ENCODE data around the gene FMO2. TPM values are rescaled to one million over a fixed set of nuclear protein-coding genes. Genes with fewer than 3 reads are reported as not detected.

The FMO2 gene
- total and polyA plus RNA-seq, 2 donors (not counting 1 experiment from before 2014, with no cell fraction given): 104 to 136 TPM

DNA sequence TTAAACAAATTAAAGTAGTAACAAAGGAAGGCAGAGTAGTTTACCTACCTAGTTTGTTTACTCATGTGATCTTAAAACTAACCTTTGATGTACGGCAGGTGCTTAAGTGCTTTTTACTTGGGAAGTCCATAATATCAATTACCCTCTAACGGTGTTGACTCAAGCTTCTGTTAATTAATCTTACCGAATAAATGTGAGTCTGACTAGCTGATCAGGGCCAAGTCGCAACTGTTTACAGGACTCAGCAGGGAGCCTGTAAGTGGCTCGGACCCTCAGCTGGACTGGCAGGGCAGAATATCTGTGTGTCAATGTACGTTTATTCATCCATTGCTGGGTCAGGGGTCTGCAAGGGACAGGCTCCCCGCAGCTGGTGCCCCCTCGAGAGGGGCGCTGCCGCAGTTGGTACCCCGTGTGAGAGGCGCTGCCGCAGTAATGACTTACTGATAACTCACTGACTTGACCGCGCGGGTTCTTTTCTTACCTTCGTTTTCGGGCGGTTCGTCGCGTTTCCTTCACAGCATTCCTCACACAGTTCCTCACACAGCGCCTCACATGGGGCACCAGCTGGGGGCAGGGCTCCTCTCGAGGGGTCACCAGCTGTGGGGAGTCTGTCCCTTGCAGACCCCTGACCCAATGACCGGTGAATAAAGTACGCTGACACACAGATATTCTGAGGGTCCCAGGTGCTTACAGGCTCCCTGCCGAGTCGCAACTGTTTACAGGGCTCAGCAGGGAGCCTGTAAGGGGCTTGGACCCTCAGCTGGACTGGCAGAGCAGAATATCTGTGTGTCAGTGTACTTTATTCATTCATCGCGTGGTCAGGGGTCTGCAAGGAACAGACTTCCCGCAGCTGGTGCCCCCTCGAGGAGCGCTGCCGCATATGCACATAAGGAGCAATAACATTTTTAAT is 66.2 kb downstream of the FMO2 start:
- peak overlapping the region; percentile 34 for H3K27ac ChIP-seq (ENCODE audit: insufficient read depth, low read length)
- no peaks in the 10 kb centered on the region for H4K20me1 ChIP-seq (ENCODE audit: control insufficient read depth, extremely low read depth, insufficient read depth, low read length)
- H3K9me3 ChIP-seq (ENCODE audit: control insufficient read depth, insufficient read depth, low read depth, low read length): no peaks in the 10 kb centered on the region
- DNase-seq (ENCODE audit: low read depth in 2 of 2): peak; percentile 51 to 59
- H3K36me3 ChIP-seq (ENCODE audit: control insufficient read depth, insufficient read depth, low read length): no peaks in the 10 kb centered on the region
- peak overlapping the region; percentile 93 for H2AFZ ChIP-seq (ENCODE audit: low read length)
- H3K9ac ChIP-seq (ENCODE audit: insufficient read depth, low read length): peak overlapping the region; percentile 44
- no peak for TF ChIP-seq EZH2 (IDR thresholded peaks at IDR 0.05; ENCODE audit: low read length, missing control alignments)
- TF ChIP-seq, protein P1, sequence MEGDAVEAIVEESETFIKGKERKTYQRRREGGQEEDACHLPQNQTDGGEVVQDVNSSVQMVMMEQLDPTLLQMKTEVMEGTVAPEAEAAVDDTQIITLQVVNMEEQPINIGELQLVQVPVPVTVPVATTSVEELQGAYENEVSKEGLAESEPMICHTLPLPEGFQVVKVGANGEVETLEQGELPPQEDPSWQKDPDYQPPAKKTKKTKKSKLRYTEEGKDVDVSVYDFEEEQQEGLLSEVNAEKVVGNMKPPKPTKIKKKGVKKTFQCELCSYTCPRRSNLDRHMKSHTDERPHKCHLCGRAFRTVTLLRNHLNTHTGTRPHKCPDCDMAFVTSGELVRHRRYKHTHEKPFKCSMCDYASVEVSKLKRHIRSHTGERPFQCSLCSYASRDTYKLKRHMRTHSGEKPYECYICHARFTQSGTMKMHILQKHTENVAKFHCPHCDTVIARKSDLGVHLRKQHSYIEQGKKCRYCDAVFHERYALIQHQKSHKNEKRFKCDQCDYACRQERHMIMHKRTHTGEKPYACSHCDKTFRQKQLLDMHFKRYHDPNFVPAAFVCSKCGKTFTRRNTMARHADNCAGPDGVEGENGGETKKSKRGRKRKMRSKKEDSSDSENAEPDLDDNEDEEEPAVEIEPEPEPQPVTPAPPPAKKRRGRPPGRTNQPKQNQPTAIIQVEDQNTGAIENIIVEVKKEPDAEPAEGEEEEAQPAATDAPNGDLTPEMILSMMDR (conservative IDR thresholded peaks at IDR 0.05 in 1 of 2, IDR thresholded peaks at IDR 0.05 in 1 of 2; ENCODE audit: low read depth in 1 of 2, low read length in 2 of 2): peak; percentile 78 to 82
- H3K27me3 ChIP-seq (ENCODE audit: control insufficient read depth, insufficient read depth, low read length): no peaks in the 10 kb centered on the region
- no peaks in the 10 kb centered on the region for H3K79me2 ChIP-seq (ENCODE audit: control insufficient read depth, insufficient read depth, low read length)
- peak overlapping the region; percentile 93 for H3K4me2 ChIP-seq (ENCODE audit: extremely low read depth, insufficient read depth, low read length)
- H3K4me1 ChIP-seq (ENCODE audit: control insufficient read depth, extremely low read depth, insufficient read depth, low read length): no peaks in the 10 kb centered on the region
- H3K4me3 ChIP-seq (replicated peaks in 1 of 4; ENCODE audit: control extremely low read depth in 1 of 4, insufficient read depth in 1 of 4, low read depth in 3 of 4, low read length in 4 of 4): peak overlapping the region; percentile 53 to 82 (median 66)

DNA sequence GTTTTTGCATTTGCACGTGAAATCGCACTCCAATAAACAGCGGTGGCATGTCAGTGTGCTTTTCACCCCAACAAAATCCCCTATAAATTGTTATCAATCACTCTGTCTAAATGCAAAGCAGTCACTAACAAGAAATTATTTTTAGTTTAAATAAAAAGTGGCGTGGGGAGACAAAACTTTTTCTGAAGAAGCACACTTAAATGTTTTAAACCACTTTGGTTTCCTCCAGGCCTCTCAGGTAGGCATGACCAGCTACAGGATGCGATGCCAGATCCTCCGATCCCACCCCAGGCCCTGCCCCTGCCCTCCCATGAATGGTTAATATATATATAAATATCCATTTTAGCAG is 66.8 kb downstream of the FMO2 start:
- Histone ChIP-seq H3K27ac (ENCODE audit: insufficient read depth, low read length) (no peak overlapping the region), H3K4me1 (ENCODE audit: control insufficient read depth, extremely low read depth, insufficient read depth, low read length) (no peaks in the 10 kb centered on the region), H3K36me3 (ENCODE audit: control insufficient read depth, insufficient read depth, low read length) (no peaks in the 10 kb centered on the region), H2AFZ (ENCODE audit: low read length) (no peak overlapping the region), H3K27me3 (ENCODE audit: control insufficient read depth, insufficient read depth, low read length) (no peaks in the 10 kb centered on the region), H3K9me3 (ENCODE audit: control insufficient read depth, insufficient read depth, low read depth, low read length) (no peaks in the 10 kb centered on the region), H3K79me2 (ENCODE audit: control insufficient read depth, insufficient read depth, low read length) (no peaks in the 10 kb centered on the region), H3K4me2 (ENCODE audit: extremely low read depth, insufficient read depth, low read length) (peak overlapping the region; percentile 93), H4K20me1 (ENCODE audit: control insufficient read depth, extremely low read depth, insufficient read depth, low read length) (no peaks in the 10 kb centered on the region), H3K4me3 (replicated peaks in 1 of 4; ENCODE audit: control extremely low read depth in 1 of 4, insufficient read depth in 1 of 4, low read depth in 3 of 4, low read length in 4 of 4) (peak overlapping the region; percentile 53 to 82 (median 66)), H3K9ac (ENCODE audit: insufficient read depth, low read length) (no peak overlapping the region)
- no peak for DNase-seq (ENCODE audit: low read depth in 2 of 2)
- TF ChIP-seq, protein P1 (conservative IDR thresholded peaks at IDR 0.05 in 1 of 2, IDR thresholded peaks at IDR 0.05 in 1 of 2; ENCODE audit: low read depth in 1 of 2, low read length in 2 of 2): no peak

DNA sequence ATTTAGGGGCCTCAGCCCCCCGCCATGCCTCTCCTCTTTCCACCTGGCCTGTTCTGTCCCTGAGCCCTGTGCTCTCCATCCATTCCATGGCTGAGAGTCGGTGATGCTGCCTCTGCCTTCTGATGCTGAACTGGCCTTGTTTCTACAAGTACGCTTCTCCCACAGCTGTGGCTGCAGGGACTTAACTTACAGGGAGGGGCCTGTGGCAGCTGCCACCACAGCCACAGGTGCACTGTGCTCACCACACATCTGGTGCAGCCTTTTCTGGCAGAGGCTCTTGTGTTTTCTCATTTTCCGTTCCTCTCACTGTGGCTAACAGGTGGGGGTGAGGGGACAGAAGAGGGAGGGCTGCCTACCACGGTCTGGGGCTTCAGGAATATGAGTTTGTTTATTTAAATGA is 67.4 kb downstream of the FMO2 start:
- no peaks in the 10 kb centered on the region for H3K27me3 ChIP-seq (ENCODE audit: control insufficient read depth, insufficient read depth, low read length)
- H3K4me1 ChIP-seq (ENCODE audit: control insufficient read depth, extremely low read depth, insufficient read depth, low read length): no peaks in the 10 kb centered on the region
- no peaks in the 10 kb centered on the region for H3K9me3 ChIP-seq (ENCODE audit: control insufficient read depth, insufficient read depth, low read depth, low read length)
- H3K79me2 ChIP-seq (ENCODE audit: control insufficient read depth, insufficient read depth, low read length): no peaks in the 10 kb centered on the region
- H2AFZ ChIP-seq (ENCODE audit: low read length): no peak overlapping the region
- TF ChIP-seq, protein P1 (conservative IDR thresholded peaks at IDR 0.05 in 1 of 2, IDR thresholded peaks at IDR 0.05 in 1 of 2; ENCODE audit: low read depth in 1 of 2, low read length in 2 of 2): no peak
- no peak for TF ChIP-seq EZH2 (IDR thresholded peaks at IDR 0.05; ENCODE audit: low read length, missing control alignments)
- no peak overlapping the region for H3K4me3 ChIP-seq (replicated peaks in 1 of 4; ENCODE audit: control extremely low read depth in 1 of 4, insufficient read depth in 1 of 4, low read depth in 3 of 4, low read length in 4 of 4)
- no peaks in the 10 kb centered on the region for H3K36me3 ChIP-seq (ENCODE audit: control insufficient read depth, insufficient read depth, low read length)
- no peak overlapping the region for H3K4me2 ChIP-seq (ENCODE audit: extremely low read depth, insufficient read depth, low read length)
- no peaks in the 10 kb centered on the region for H4K20me1 ChIP-seq (ENCODE audit: control insufficient read depth, extremely low read depth, insufficient read depth, low read length)
- no peak for DNase-seq (ENCODE audit: low read depth in 2 of 2)
- H3K9ac ChIP-seq (ENCODE audit: insufficient read depth, low read length): no peak overlapping the region
- H3K27ac ChIP-seq (ENCODE audit: insufficient read depth, low read length): no peak overlapping the region
